ENCODE results near the gene KLF3. TPM values are rescaled to one million over a fixed set of nuclear protein-coding genes. Genes with fewer than 3 reads are reported as not detected.

KLF3 gene
- total and polyA plus RNA-seq, 9 of the 15 experiments (the other 6 are each of a cell fraction or from before 2014, with no cell fraction given) = 9.9 to 47.2 (median 18.1) TPM

GRCh38 chr4:38662522-38663089 is 1.4 kb upstream of the KLF3 start (continued):
- TF ChIP-seq SMC3 (conservative IDR thresholded peaks at IDR 0.05; ENCODE audit: insufficient read depth, low read depth, low read length) (no peak), ZNF146 (CRISPR knock-in tag; IDR thresholded peaks at IDR 0.05; ENCODE audit: unreplicated experiment) (no peak), KLF16 (IDR thresholded peaks at IDR 0.05) (no peak), MIER1 (IDR thresholded peaks at IDR 0.05; ENCODE audit: low read depth) (no peak), FOXM1 (IDR thresholded peaks at IDR 0.05; ENCODE audit: low read depth) (peak; percentile 47; the same call in 1 of the 2 replicates), FOXM1 (CRISPR knock-in tag; IDR thresholded peaks at IDR 0.05; ENCODE audit: low read depth) (no peak), MYC (IDR thresholded peaks at IDR 0.05; ENCODE audit: low read depth, low read length) (peak; percentile 67), MYC (CRISPR knock-in tag; IDR thresholded peaks at IDR 0.05; ENCODE audit: borderline replicate concordance, low read depth) (no peak), SP1 (CRISPR knock-in tag; IDR thresholded peaks at IDR 0.05) (peak; percentile 15; the same call in 1 of the 2 replicates), JUND (IDR thresholded peaks at IDR 0.05; ENCODE audit: borderline replicate concordance, low read depth, low read length) (no peak), JUND (tag; IDR thresholded peaks at IDR 0.05; ENCODE audit: borderline replicate concordance, low read depth, low read length) (no peak), ADNP (tag; IDR thresholded peaks at IDR 0.05) (no peak)
- TF ChIP-seq, protein P1, sequence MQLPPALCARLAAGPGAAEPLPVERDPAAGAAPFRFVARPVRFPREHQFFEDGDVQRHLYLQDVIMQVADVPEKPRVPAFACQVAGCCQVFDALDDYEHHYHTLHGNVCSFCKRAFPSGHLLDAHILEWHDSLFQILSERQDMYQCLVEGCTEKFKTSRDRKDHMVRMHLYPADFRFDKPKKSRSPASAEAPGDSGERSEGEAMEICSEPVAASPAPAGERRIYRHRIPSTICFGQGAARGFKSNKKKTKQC (CRISPR knock-in tag; IDR thresholded peaks at IDR 0.05) = no peak
- TF ChIP-seq, protein P2, sequence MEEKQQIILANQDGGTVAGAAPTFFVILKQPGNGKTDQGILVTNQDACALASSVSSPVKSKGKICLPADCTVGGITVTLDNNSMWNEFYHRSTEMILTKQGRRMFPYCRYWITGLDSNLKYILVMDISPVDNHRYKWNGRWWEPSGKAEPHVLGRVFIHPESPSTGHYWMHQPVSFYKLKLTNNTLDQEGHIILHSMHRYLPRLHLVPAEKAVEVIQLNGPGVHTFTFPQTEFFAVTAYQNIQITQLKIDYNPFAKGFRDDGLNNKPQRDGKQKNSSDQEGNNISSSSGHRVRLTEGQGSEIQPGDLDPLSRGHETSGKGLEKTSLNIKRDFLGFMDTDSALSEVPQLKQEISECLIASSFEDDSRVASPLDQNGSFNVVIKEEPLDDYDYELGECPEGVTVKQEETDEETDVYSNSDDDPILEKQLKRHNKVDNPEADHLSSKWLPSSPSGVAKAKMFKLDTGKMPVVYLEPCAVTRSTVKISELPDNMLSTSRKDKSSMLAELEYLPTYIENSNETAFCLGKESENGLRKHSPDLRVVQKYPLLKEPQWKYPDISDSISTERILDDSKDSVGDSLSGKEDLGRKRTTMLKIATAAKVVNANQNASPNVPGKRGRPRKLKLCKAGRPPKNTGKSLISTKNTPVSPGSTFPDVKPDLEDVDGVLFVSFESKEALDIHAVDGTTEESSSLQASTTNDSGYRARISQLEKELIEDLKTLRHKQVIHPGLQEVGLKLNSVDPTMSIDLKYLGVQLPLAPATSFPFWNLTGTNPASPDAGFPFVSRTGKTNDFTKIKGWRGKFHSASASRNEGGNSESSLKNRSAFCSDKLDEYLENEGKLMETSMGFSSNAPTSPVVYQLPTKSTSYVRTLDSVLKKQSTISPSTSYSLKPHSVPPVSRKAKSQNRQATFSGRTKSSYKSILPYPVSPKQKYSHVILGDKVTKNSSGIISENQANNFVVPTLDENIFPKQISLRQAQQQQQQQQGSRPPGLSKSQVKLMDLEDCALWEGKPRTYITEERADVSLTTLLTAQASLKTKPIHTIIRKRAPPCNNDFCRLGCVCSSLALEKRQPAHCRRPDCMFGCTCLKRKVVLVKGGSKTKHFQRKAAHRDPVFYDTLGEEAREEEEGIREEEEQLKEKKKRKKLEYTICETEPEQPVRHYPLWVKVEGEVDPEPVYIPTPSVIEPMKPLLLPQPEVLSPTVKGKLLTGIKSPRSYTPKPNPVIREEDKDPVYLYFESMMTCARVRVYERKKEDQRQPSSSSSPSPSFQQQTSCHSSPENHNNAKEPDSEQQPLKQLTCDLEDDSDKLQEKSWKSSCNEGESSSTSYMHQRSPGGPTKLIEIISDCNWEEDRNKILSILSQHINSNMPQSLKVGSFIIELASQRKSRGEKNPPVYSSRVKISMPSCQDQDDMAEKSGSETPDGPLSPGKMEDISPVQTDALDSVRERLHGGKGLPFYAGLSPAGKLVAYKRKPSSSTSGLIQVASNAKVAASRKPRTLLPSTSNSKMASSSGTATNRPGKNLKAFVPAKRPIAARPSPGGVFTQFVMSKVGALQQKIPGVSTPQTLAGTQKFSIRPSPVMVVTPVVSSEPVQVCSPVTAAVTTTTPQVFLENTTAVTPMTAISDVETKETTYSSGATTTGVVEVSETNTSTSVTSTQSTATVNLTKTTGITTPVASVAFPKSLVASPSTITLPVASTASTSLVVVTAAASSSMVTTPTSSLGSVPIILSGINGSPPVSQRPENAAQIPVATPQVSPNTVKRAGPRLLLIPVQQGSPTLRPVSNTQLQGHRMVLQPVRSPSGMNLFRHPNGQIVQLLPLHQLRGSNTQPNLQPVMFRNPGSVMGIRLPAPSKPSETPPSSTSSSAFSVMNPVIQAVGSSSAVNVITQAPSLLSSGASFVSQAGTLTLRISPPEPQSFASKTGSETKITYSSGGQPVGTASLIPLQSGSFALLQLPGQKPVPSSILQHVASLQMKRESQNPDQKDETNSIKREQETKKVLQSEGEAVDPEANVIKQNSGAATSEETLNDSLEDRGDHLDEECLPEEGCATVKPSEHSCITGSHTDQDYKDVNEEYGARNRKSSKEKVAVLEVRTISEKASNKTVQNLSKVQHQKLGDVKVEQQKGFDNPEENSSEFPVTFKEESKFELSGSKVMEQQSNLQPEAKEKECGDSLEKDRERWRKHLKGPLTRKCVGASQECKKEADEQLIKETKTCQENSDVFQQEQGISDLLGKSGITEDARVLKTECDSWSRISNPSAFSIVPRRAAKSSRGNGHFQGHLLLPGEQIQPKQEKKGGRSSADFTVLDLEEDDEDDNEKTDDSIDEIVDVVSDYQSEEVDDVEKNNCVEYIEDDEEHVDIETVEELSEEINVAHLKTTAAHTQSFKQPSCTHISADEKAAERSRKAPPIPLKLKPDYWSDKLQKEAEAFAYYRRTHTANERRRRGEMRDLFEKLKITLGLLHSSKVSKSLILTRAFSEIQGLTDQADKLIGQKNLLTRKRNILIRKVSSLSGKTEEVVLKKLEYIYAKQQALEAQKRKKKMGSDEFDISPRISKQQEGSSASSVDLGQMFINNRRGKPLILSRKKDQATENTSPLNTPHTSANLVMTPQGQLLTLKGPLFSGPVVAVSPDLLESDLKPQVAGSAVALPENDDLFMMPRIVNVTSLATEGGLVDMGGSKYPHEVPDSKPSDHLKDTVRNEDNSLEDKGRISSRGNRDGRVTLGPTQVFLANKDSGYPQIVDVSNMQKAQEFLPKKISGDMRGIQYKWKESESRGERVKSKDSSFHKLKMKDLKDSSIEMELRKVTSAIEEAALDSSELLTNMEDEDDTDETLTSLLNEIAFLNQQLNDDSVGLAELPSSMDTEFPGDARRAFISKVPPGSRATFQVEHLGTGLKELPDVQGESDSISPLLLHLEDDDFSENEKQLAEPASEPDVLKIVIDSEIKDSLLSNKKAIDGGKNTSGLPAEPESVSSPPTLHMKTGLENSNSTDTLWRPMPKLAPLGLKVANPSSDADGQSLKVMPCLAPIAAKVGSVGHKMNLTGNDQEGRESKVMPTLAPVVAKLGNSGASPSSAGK (IDR thresholded peaks at IDR 0.05) = peak; percentile 91
- TF ChIP-seq, protein P3, sequence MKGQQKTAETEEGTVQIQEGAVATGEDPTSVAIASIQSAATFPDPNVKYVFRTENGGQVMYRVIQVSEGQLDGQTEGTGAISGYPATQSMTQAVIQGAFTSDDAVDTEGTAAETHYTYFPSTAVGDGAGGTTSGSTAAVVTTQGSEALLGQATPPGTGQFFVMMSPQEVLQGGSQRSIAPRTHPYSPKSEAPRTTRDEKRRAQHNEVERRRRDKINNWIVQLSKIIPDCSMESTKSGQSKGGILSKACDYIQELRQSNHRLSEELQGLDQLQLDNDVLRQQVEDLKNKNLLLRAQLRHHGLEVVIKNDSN (CRISPR knock-in tag; IDR thresholded peaks at IDR 0.05) = peak; percentile 63
- TF ChIP-seq, protein P4, sequence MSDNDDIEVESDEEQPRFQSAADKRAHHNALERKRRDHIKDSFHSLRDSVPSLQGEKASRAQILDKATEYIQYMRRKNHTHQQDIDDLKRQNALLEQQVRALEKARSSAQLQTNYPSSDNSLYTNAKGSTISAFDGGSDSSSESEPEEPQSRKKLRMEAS (CRISPR knock-in tag; IDR thresholded peaks at IDR 0.05) = peak; percentile 54; the same call in 1 of the 2 replicates

All from K562 (cell line).